Measurements from ENCODE around the gene PPP1R15A.

DNA sequence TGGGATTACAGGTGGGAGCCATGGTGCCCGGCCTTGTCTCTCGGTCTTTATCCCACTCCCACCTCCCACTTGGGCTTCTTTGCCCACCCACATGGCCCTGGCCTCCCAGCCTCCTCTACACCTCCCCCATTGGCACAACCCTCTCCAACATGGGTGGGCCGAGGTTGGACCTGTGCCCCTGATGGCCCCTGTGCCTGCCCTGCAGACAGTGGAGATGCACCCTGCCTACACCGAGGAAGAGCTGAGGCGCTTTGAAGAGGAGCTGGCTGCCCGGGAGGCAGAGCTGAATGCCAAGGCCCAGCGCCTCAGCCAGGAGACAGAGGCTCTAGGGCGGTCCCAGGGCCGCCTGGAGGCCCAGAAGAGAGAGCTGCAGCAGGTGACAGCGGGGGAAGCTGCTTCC is 48.7 kb downstream of the PPP1R15A start:
- TF ChIP-seq, protein P1, sequence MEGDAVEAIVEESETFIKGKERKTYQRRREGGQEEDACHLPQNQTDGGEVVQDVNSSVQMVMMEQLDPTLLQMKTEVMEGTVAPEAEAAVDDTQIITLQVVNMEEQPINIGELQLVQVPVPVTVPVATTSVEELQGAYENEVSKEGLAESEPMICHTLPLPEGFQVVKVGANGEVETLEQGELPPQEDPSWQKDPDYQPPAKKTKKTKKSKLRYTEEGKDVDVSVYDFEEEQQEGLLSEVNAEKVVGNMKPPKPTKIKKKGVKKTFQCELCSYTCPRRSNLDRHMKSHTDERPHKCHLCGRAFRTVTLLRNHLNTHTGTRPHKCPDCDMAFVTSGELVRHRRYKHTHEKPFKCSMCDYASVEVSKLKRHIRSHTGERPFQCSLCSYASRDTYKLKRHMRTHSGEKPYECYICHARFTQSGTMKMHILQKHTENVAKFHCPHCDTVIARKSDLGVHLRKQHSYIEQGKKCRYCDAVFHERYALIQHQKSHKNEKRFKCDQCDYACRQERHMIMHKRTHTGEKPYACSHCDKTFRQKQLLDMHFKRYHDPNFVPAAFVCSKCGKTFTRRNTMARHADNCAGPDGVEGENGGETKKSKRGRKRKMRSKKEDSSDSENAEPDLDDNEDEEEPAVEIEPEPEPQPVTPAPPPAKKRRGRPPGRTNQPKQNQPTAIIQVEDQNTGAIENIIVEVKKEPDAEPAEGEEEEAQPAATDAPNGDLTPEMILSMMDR (IDR thresholded peaks at IDR 0.05), result no peak
- no peak for TF ChIP-seq POLR2A (IDR thresholded peaks at IDR 0.05)

Measured in right lobe of liver (tissue), 4 donors.